ENCODE data around the gene DUS1L.

The DUS1L gene

GRCh38 chr17:82024859-82025258 lies 40.7 kb downstream of the DUS1L start:
- Histone ChIP-seq H3K36me3 (ENCODE audit: insufficient read depth, low read length) (peaks cover 4% of the 10 kb centered on the region; the same call in 1 of the 2 replicates), H3K4me3 (ENCODE audit: low read depth, low read length, poor library complexity, severe bottlenecking) (no peak overlapping the region), H3K9ac (ENCODE audit: low read length) (no peak overlapping the region), H3K27ac (ENCODE audit: low read depth, low read length, poor library complexity, severe bottlenecking) (no peak overlapping the region), H3F3A (ENCODE audit: insufficient read depth, low read length) (no peaks in the 10 kb centered on the region), H3K4me2 (ENCODE audit: low read length) (no peak overlapping the region), H3K79me2 (ENCODE audit: insufficient read depth, low read length) (no peaks in the 10 kb centered on the region), H4K20me1 (ENCODE audit: insufficient read depth, low read length) (no peaks in the 10 kb centered on the region), H3K9me3 (ENCODE audit: low read length) (no peaks in the 10 kb centered on the region), H3K9me2 (ENCODE audit: low read depth, low read length) (no peaks in the 10 kb centered on the region), H3K27me3 (ENCODE audit: insufficient read depth, low read length) (no peaks in the 10 kb centered on the region), H3K4me1 (ENCODE audit: insufficient read depth, low read length, severe bottlenecking) (peaks cover 25% of the 10 kb centered on the region), H2AFZ (ENCODE audit: low read length) (no peak overlapping the region)
- TF ChIP-seq EZH2 (IDR thresholded peaks at IDR 0.05; ENCODE audit: borderline replicate concordance, low read length): no peak

- Histone ChIP-seq H3K36me3 (ENCODE audit: insufficient read depth, low read length) (peaks cover 4% of the 10 kb centered on the region; the same call in 1 of the 2 replicates), H3F3A (ENCODE audit: insufficient read depth, low read length) (no peaks in the 10 kb centered on the region), H3K79me2 (ENCODE audit: insufficient read depth, low read length) (no peaks in the 10 kb centered on the region), H3K4me3 (ENCODE audit: low read depth, low read length, poor library complexity, severe bottlenecking) (peak overlapping the region; percentile 86), H3K9ac (ENCODE audit: low read length) (peak overlapping the region; percentile 82), H4K20me1 (ENCODE audit: insufficient read depth, low read length) (no peaks in the 10 kb centered on the region), H3K9me2 (ENCODE audit: low read depth, low read length) (no peaks in the 10 kb centered on the region), H3K4me1 (ENCODE audit: insufficient read depth, low read length, severe bottlenecking) (peaks cover 24% of the 10 kb centered on the region), H2AFZ (ENCODE audit: low read length) (no peak overlapping the region), H3K9me3 (ENCODE audit: low read length) (no peaks in the 10 kb centered on the region), H3K27me3 (ENCODE audit: insufficient read depth, low read length) (no peaks in the 10 kb centered on the region), H3K27ac (ENCODE audit: low read depth, low read length, poor library complexity, severe bottlenecking) (no peak overlapping the region), H3K4me2 (ENCODE audit: low read length) (peak overlapping the region; percentile 89)
- no peak for TF ChIP-seq CTCF (IDR thresholded peaks at IDR 0.05; ENCODE audit: low read length)
- no peak for TF ChIP-seq EZH2 (IDR thresholded peaks at IDR 0.05; ENCODE audit: borderline replicate concordance, low read length)
Measured at GRCh38 chr17:82023447-82024241, 42.0 kb downstream of the DUS1L start.

GRCh38 chr17:82022981-82023446 lies 42.6 kb downstream of the DUS1L start, which contains the start of gene LRRC45:
Gene LRRC45, plus strand, starts transcription at chr17:82023305. Its CDS starts 339 bp downstream, at chr17:82023644.
- no peak for TF ChIP-seq CTCF (IDR thresholded peaks at IDR 0.05; ENCODE audit: low read length)
- no peak for TF ChIP-seq EZH2 (IDR thresholded peaks at IDR 0.05; ENCODE audit: borderline replicate concordance, low read length)
- Histone ChIP-seq H3K9ac (ENCODE audit: low read length) (peak within 1 kb of the TSS; percentile 88), H3K27me3 (ENCODE audit: insufficient read depth, low read length) (no peaks in the 10 kb centered on the region), H3K27ac (ENCODE audit: low read depth, low read length, poor library complexity, severe bottlenecking) (peak within 1 kb of the TSS; percentile 16), H3K9me2 (ENCODE audit: low read depth, low read length) (no peaks in the 10 kb centered on the region), H3K36me3 (ENCODE audit: insufficient read depth, low read length) (peaks cover 10% of the 10 kb centered on the region; the same call in 1 of the 2 replicates), H3K9me3 (ENCODE audit: low read length) (no peaks in the 10 kb centered on the region), H3K79me2 (ENCODE audit: insufficient read depth, low read length) (no peaks in the 10 kb centered on the region), H4K20me1 (ENCODE audit: insufficient read depth, low read length) (no peaks in the 10 kb centered on the region), H3K4me1 (ENCODE audit: insufficient read depth, low read length, severe bottlenecking) (peaks cover 24% of the 10 kb centered on the region), H3F3A (ENCODE audit: insufficient read depth, low read length) (no peaks in the 10 kb centered on the region), H3K4me2 (ENCODE audit: low read length) (peak within 1 kb of the TSS; percentile 100), H3K4me3 (ENCODE audit: low read depth, low read length, poor library complexity, severe bottlenecking) (peak within 1 kb of the TSS; percentile 92), H2AFZ (ENCODE audit: low read length) (no peak within 1 kb of the TSS)
